BLaER1 treated with 17β-estradiol and CSF1 and Interleukin-3, amounts not matched to agents 10 nM and 100 nM (cell line): ENCODE measurements around the gene LPP.

Experiments used
- H3K27ac ChIP-seq, 11 experiments: shearing (Covaris generic); formaldehyde crosslinking; 2 replicates each; pipeline ENCODE4 v1.8.1; 2022
- H3K27me3 ChIP-seq, 11 experiments: shearing (Covaris generic); formaldehyde crosslinking; 2 replicates each; pipeline ENCODE4 v1.8.1; 2022
- H3K36me3 ChIP-seq, 11 experiments: shearing (Covaris generic); formaldehyde crosslinking; 2 replicates each; pipeline ENCODE4 v1.8.1; 2022
- H3K4me1 ChIP-seq, 10 experiments: shearing (Covaris generic); formaldehyde crosslinking; 2 replicates each; pipeline ENCODE4 v1.8.1; 2022
- H3K4me2 ChIP-seq, 11 experiments: shearing (Covaris generic); formaldehyde crosslinking; 2 replicates each; pipeline ENCODE4 v1.8.1; 2022
- H3K4me3 ChIP-seq, 10 experiments: shearing (Covaris generic); formaldehyde crosslinking; 2 replicates each; pipeline ENCODE4 v1.8.1; 2022
- H3K9ac ChIP-seq, 11 experiments: shearing (Covaris generic); formaldehyde crosslinking; 2 replicates each; pipeline ENCODE4 v1.8.1; 2022
- H3K9me3 ChIP-seq, 11 experiments: shearing (Covaris generic); formaldehyde crosslinking; replicated peaks in 1 of 11; 2 replicates each; pipeline ENCODE4 v1.8.1; 2022
- H4K20me1 ChIP-seq, 11 experiments: shearing (Covaris generic); formaldehyde crosslinking; 2 replicates each; pipeline ENCODE4 v1.8.1; 2022
- Cebpa-rat ChIP-seq, 11 experiments: shearing (Covaris generic); IDR thresholded peaks; 2 replicates each; pipeline ENCODE4 v1.8.1; 2022

LPP gene

DNA sequence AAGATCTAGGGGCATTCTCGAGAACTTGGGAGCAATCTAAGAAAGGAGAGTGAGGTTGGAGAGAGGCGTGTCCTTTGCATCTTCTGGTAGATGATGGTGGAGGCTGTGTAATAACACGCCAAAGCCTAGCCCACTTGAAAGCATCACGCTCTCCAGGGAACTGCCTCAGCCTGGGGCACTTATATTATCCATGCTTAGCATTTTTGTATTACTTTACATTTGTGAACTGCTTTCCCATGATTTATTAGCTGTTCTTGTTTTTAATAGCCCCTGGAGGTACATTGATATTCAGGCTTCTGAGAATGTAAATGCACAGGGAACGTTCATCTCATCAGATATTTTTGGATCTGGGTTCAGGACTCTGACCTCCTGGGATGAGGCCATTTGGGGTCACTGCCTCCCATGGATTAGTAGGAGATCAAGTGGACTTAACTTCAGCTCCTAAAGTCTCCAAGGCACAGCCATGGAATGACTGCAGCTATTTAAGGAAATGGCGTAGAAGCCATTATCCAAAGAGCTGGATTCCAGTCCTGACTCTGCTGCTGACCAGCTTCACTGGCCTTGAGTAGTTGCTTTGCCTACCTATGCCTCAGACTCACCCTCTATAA is 124.9 kb downstream of the LPP start:
- no peaks in the 10 kb centered on the region for H3K9me3 ChIP-seq
- no peak overlapping the region for H3K4me2 ChIP-seq
- H3K27ac ChIP-seq = no peak overlapping the region
- peaks cover 0 to 53% (median 7%) of the 10 kb centered on the region in 11 experiments; a peak in 9 of 22 replicates for H3K36me3 ChIP-seq
- peaks cover 0 to 12% (median 0%) of the 10 kb centered on the region in 11 experiments; a peak in 2 of 22 replicates for H4K20me1 ChIP-seq
- peaks cover 0 to 14% (median 4%) of the 10 kb centered on the region in 10 experiments; a peak in 9 of 20 replicates for H3K4me1 ChIP-seq
- no peaks in the 10 kb centered on the region for H3K27me3 ChIP-seq
- no peak overlapping the region for H3K4me3 ChIP-seq
- H3K9ac ChIP-seq = no peak overlapping the region
- no peak for TF ChIP-seq Cebpa-rat (IDR thresholded peaks at IDR 0.05)

DNA sequence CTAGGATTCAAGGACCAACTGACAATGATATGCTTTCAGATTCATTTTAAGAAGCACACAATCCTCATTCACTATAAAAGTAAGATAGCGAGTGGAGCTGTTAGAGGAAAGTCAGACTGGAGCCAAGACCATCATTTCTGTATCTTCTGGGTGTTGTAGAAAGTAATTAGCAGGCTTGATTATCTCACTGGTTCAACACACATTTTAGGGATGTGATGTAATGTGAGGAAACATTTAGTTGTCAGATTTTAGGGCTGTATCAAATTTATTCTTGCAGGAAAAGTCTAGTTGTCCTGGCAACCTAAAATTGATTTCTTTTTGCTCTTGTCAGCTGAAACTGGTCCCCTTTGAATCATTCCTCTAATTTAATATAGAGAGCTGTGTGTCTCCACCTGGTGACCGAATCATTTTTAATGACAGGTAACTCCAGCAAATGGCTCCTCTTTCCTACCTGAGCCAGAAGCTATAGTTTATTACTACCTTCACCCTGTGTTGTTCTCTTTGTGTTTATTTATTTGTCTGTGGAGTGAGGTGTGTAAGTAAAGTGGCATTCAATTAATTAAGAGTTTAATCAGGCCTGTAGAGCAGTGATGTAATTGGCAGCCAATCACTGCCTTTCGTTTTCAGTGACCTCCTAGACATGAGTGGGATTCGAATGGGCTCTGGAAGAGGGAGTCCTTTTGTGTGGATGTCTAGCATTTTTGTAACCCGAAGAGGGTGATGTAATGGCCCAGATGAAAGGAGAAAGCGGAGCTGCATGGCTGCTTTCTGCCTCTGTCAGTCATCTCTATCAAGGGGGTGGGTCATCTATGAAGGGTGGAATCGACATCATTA is 125.8 kb downstream of the LPP start:
- peaks cover 0 to 55% (median 7%) of the 10 kb centered on the region in 11 experiments; a peak in 10 of 22 replicates for H3K36me3 ChIP-seq
- no peak overlapping the region for H3K4me2 ChIP-seq
- no peak overlapping the region for H3K4me3 ChIP-seq
- H3K4me1 ChIP-seq = peaks cover 0 to 14% (median 4%) of the 10 kb centered on the region in 10 experiments; a peak in 8 of 20 replicates
- no peak overlapping the region for H3K27ac ChIP-seq
- no peak overlapping the region for H3K9ac ChIP-seq
- no peak for TF ChIP-seq Cebpa-rat (IDR thresholded peaks at IDR 0.05)
- no peaks in the 10 kb centered on the region for H3K27me3 ChIP-seq
- H4K20me1 ChIP-seq = peaks cover 0 to 12% (median 0%) of the 10 kb centered on the region in 11 experiments; a peak in 2 of 22 replicates
- peaks cover 0 to 4% (median 0%) of the 10 kb centered on the region in 11 experiments; a peak in 1 of 22 replicates for H3K9me3 ChIP-seq

GRCh38 chr3:188280627-188281026 is 126.7 kb downstream of the LPP start:
- no peak overlapping the region for H3K4me3 ChIP-seq
- H3K4me2 ChIP-seq = no peak overlapping the region
- H3K27me3 ChIP-seq = no peaks in the 10 kb centered on the region
- no peak overlapping the region for H3K27ac ChIP-seq
- H3K9me3 ChIP-seq = peaks cover 0 to 11% (median 4%) of the 10 kb centered on the region in 11 experiments; a peak in 7 of 22 replicates
- H4K20me1 ChIP-seq = peaks cover 0 to 12% (median 0%) of the 10 kb centered on the region in 11 experiments; a peak in 2 of 22 replicates
- no peak for TF ChIP-seq Cebpa-rat (IDR thresholded peaks at IDR 0.05)
- H3K9ac ChIP-seq = no peak overlapping the region
- peaks cover 0 to 17% (median 7%) of the 10 kb centered on the region in 10 experiments; a peak in 10 of 20 replicates for H3K4me1 ChIP-seq
- peaks cover 0 to 49% (median 7%) of the 10 kb centered on the region in 11 experiments; a peak in 15 of 22 replicates for H3K36me3 ChIP-seq

GRCh38 chr3:188282871-188283270 is 128.9 kb downstream of the LPP start:
- Histone ChIP-seq H4K20me1 (peaks cover 0 to 12% (median 0%) of the 10 kb centered on the region in 11 experiments; a peak in 2 of 22 replicates), H3K27ac (peak overlapping the region in 3 of 11 experiments; percentile 1 to 8 (median 6); a peak in 1 of 22 replicates), H3K36me3 (peaks cover 0 to 27% (median 8%) of the 10 kb centered on the region in 11 experiments; a peak in 13 of 22 replicates), H3K9ac (no peak overlapping the region), H3K9me3 (peaks cover 0 to 11% (median 6%) of the 10 kb centered on the region in 11 experiments; a peak in 7 of 22 replicates), H3K4me1 (peaks cover 10 to 40% (median 29%) of the 10 kb centered on the region in 10 experiments), H3K27me3 (no peaks in the 10 kb centered on the region), H3K4me2 (peak overlapping the region in 1 of 11 experiments; percentile 13; a peak in 2 of 22 replicates), H3K4me3 (no peak overlapping the region)
- no peak for TF ChIP-seq Cebpa-rat (IDR thresholded peaks at IDR 0.05)

DNA sequence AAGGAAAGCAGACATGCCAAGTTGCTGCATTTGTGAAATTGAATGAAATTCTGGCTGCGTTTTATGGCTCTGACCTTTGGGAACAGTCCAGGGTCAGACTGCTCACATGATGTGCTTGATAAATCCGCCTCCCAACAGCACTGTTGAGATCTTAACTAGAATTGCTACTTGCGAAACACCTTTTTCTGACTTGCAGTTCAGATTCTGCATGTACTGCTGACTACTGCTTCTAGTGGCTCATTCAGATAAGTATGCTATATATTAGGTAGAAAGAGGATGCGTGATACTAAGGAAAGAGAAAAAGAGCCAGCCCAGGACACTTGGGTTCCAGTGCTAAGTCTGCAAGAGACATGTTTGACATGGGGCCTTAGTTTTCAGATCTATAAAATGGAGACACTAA is 129.4 kb downstream of the LPP start:
- no peaks in the 10 kb centered on the region for H3K27me3 ChIP-seq
- peaks cover 0 to 26% (median 8%) of the 10 kb centered on the region in 11 experiments; a peak in 12 of 22 replicates for H3K36me3 ChIP-seq
- no peak for TF ChIP-seq Cebpa-rat (IDR thresholded peaks at IDR 0.05)
- H3K4me3 ChIP-seq = no peak overlapping the region
- H4K20me1 ChIP-seq = peaks cover 0 to 12% (median 0%) of the 10 kb centered on the region in 11 experiments; a peak in 2 of 22 replicates
- peaks cover 0 to 11% (median 6%) of the 10 kb centered on the region in 11 experiments; a peak in 7 of 22 replicates for H3K9me3 ChIP-seq
- H3K4me2 ChIP-seq = no peak overlapping the region
- no peak overlapping the region for H3K9ac ChIP-seq
- no peak overlapping the region for H3K27ac ChIP-seq
- peaks cover 14 to 45% (median 33%) of the 10 kb centered on the region in 10 experiments for H3K4me1 ChIP-seq

- Histone ChIP-seq H3K4me2 (no peak overlapping the region; a peak in 1 of 22 replicates), H3K4me3 (no peak overlapping the region), H3K9me3 (peaks cover 0 to 13% (median 6%) of the 10 kb centered on the region in 11 experiments; a peak in 14 of 22 replicates), H3K27ac (peak overlapping the region in 4 of 11 experiments; percentile 11 to 60 (median 44); a peak in 3 of 22 replicates), H3K36me3 (peaks cover 0 to 15% (median 9%) of the 10 kb centered on the region in 11 experiments; a peak in 15 of 22 replicates), H3K4me1 (peaks cover 18 to 55% (median 35%) of the 10 kb centered on the region in 10 experiments), H3K9ac (no peak overlapping the region; a peak in 1 of 22 replicates), H4K20me1 (peaks cover 0 to 7% (median 0%) of the 10 kb centered on the region in 11 experiments; a peak in 2 of 22 replicates), H3K27me3 (no peaks in the 10 kb centered on the region)
- TF ChIP-seq Cebpa-rat (IDR thresholded peaks at IDR 0.05) = no peak
Measured at GRCh38 chr3:188284455-188285212, 130.7 kb downstream of the LPP start.

- no peak for TF ChIP-seq Cebpa-rat (IDR thresholded peaks at IDR 0.05)
- H3K27ac ChIP-seq = peak overlapping the region in 6 of 11 experiments; percentile 1 to 60 (median 27); a peak in 7 of 22 replicates
- peaks cover 18 to 66% (median 35%) of the 10 kb centered on the region in 10 experiments for H3K4me1 ChIP-seq
Measured at GRCh38 chr3:188286087-188286513, 132.1 kb downstream of the LPP start.

More at GRCh38 chr3:188286087-188286513, 132.1 kb downstream of the LPP start:
- H3K9me3 ChIP-seq = peaks cover 0 to 28% (median 19%) of the 10 kb centered on the region in 11 experiments; a peak in 17 of 22 replicates
- no peak overlapping the region for H3K4me3 ChIP-seq
- peaks cover 0 to 7% (median 0%) of the 10 kb centered on the region in 11 experiments; a peak in 2 of 22 replicates for H4K20me1 ChIP-seq
- H3K36me3 ChIP-seq = peaks cover 13 to 28% (median 20%) of the 10 kb centered on the region in 11 experiments; a peak in 21 of 22 replicates
- H3K4me2 ChIP-seq = peak overlapping the region in 7 of 11 experiments; percentile 1 to 86 (median 53); a peak in 12 of 22 replicates
- H3K9ac ChIP-seq = peak overlapping the region in 1 of 11 experiments; percentile 7; a peak in 1 of 22 replicates
- H3K27me3 ChIP-seq = no peaks in the 10 kb centered on the region
